Spleen (tissue), 11 donors: Measurements from ENCODE around the gene PSMB1. TPM values are rescaled to one million over a fixed set of nuclear protein-coding genes. Genes with fewer than 3 reads are reported as not detected.

Experiments used
- DNase-seq: peaks from one replicate; pipeline ENCODE4 v3.0.0-alpha.2; 2020
- H3K27ac ChIP-seq, 8 donors: fragments of 200-600 bp; sonication (generic) in 7 of 8; 1 replicate in 4 of 8; 2 replicates in 4 of 8; pipeline versions ENCODE4 v1.5.0 to v1.8.0; 2016 to 2021; ENCODE audit warnings: inconsistent platforms in 4 of 8, mild to moderate bottlenecking in 4 of 8, moderate library complexity in 1 of 8
- H3K27me3 ChIP-seq, 7 donors: fragments of 200-600 bp; sonication (generic) in 6 of 7; replicated peaks in 1 of 7; 1 replicate in 4 of 7; 2 replicates in 3 of 7; pipeline versions ENCODE4 v1.5.0 to v1.8.0; 2016 to 2021; ENCODE audit warnings: inconsistent platforms in 3 of 7, mild to moderate bottlenecking in 1 of 7
- H3K36me3 ChIP-seq, 6 donors: fragments of 200-600 bp; sonication (generic) in 5 of 6; 1 replicate in 4 of 6; 2 replicates in 2 of 6; pipeline versions ENCODE4 v1.5.0 to v1.8.0; 2016 to 2021; ENCODE audit warnings: inconsistent platforms in 2 of 6
- H3K4me1 ChIP-seq, 6 donors: fragments of 200-600 bp; sonication (generic) in 5 of 6; 1 replicate in 3 of 6; 2 replicates in 3 of 6; pipeline versions ENCODE4 v1.5.0 to v1.8.0; 2016 to 2021; ENCODE audit warnings: inconsistent platforms in 3 of 6
- H3K4me3 ChIP-seq, 8 donors: fragments of 200-600 bp; sonication (generic) in 7 of 8; 1 replicate in 4 of 8; 2 replicates in 4 of 8; pipeline versions ENCODE4 v1.5.0 to v1.8.0; 2016 to 2021; ENCODE audit warnings: inconsistent platforms in 4 of 8, mild to moderate bottlenecking in 4 of 8, moderate library complexity in 2 of 8
- H3K9me3 ChIP-seq, 8 donors: fragments of 200-600 bp; sonication (generic) in 7 of 8; 1 replicate in 4 of 8; 2 replicates in 4 of 8; pipeline versions ENCODE4 v1.5.0 to v1.8.0; 2016 to 2021; ENCODE audit warnings: inconsistent platforms in 4 of 8
- CTCF ChIP-seq, 11 experiments: fragments of 200-600 bp in 7 of 11; fragments of 450-650 bp in 4 of 11; sonication (generic) in 4 of 11; IDR thresholded peaks in 8 of 11; conservative IDR thresholded peaks in 3 of 11; 1 replicate in 7 of 11; 2 replicates in 4 of 11; pipeline versions ENCODE4 v1.4.0 to v1.8.0; 2016 to 2021; ENCODE audit warnings: antibody characterized with exemption in 11 of 11, inconsistent platforms in 4 of 11, mild to moderate bottlenecking in 1 of 11
- POLR2A ChIP-seq, 3 donors: fragments of 450-650 bp; IDR thresholded peaks; one replicate each; pipeline ENCODE4 v1.5.1; 2017; ENCODE audit warnings: antibody characterized with exemption in 3 of 3, mild to moderate bottlenecking in 1 of 3
- POLR2AphosphoS5 ChIP-seq, 3 donors: sonication (generic); formaldehyde crosslinking; IDR thresholded peaks; one replicate each; pipeline ENCODE4 v1.5.1; 2017; ENCODE audit warnings: antibody characterized with exemption in 3 of 3
- WGBS, 5 donors: extraction: QIAGEN DNeasy Blood & Tissue Kit in 3 of 5; methylation state at CpG; one replicate each; pipeline versions ENCODE4 v1.1.5 to v1.1.7; 2013 to 2018; 5-methylcytosine and 5-hydroxymethylcytosine counted together
- intact Hi-C: fragments of 100-400 bp; cut with DNase I; formaldehyde crosslinking; loops from one replicate; pipeline ENCODE4 v1.15.0; 2023; ENCODE audit warnings: low total_unique reads
- polyA plus RNA-seq, 3 donors: library from polyadenylated mRNA; stranded (reverse); fragments of 200-250 nt; gene quantifications; one replicate each; pipeline ENCODE4 v1.2.1, GENCODE V29; 2013
- total RNA-seq, 7 donors: library from RNA; depleted of rRNA in 3 of 7; stranded (reverse); fragments of >200 nt in 3 of 7; fragmentation: NEBNext Ultra II Directional in 4 of 7; extraction: Animal tissue kit (Norgen Biotek cat#: 25700) in 4 of 7; gene quantifications; one replicate each; pipeline versions ENCODE4 v1.1.0 to v1.2.1, GENCODE V29; 2016 to 2021
- donor health status: healthy with polysubstance abuse.
- donor health status: DM: no; HTN: no; CAD: no; lungs with moderate emphysema.
- donor health status: DM: no; HTN: no; CAD: no.
- donor health status: Bipolar disorder and iron deficiency.
- donor health status: healthy.
- donor health status: DM: no; HTN: no; CAD: no.
- donor health status: DM: yes; HTN: yes; CAD: no.

PSMB1 gene
- total and polyA plus RNA-seq, 10 donors = 98.8 to 257 (median 131) TPM

- TF ChIP-seq POLR2A (IDR thresholded peaks at IDR 0.05) = no peak
- TF ChIP-seq CTCF (IDR thresholded peaks at IDR 0.05 in 8 of 11, conservative IDR thresholded peaks at IDR 0.05 in 3 of 11) = no peak
- no peak for TF ChIP-seq POLR2AphosphoS5 (IDR thresholded peaks at IDR 0.05)
- Histone ChIP-seq H3K4me3 (no peak overlapping the region), H3K4me1 (peaks cover 0 to 23% (median 5%) of the 10 kb centered on the region in 6 donors), H3K9me3 (no peaks in the 10 kb centered on the region), H3K27me3 (no peaks in the 10 kb centered on the region), H3K27ac (no peak overlapping the region), H3K36me3 (peaks cover 9 to 100% (median 78%) of the 10 kb centered on the region in 6 donors)
- 95 to 98% (median 98%) methylated on average over 7 to 8 of the region's 8 CpGs for WGBS, 5 donors
- intact Hi-C loops = no loop called here
- DNase-seq = no peak
Observed at GRCh38 chr6:170564936-170565530, 11.9 kb upstream of the PSMB1 start.

- intact Hi-C loops = no loop called here
- peaks cover 0 to 50% (median 20%) of the 10 kb centered on the region in 6 donors for H3K4me1 ChIP-seq
- no peak overlapping the region for H3K4me3 ChIP-seq
- TF ChIP-seq POLR2AphosphoS5 (IDR thresholded peaks at IDR 0.05) = no peak
- TF ChIP-seq POLR2A (IDR thresholded peaks at IDR 0.05) = no peak
- no peak for TF ChIP-seq CTCF (IDR thresholded peaks at IDR 0.05 in 8 of 11, conservative IDR thresholded peaks at IDR 0.05 in 3 of 11)
- DNase-seq = no peak
- H3K9me3 ChIP-seq = no peaks in the 10 kb centered on the region
- 95 to 97% (median 97%) methylated on average over 4 of the region's 4 CpGs for WGBS, 5 donors
- no peak overlapping the region for H3K27ac ChIP-seq
- peaks cover 2 to 100% (median 64%) of the 10 kb centered on the region in 6 donors for H3K36me3 ChIP-seq
- H3K27me3 ChIP-seq = no peaks in the 10 kb centered on the region
Observed at GRCh38 chr6:170561555-170561954, 8.4 kb upstream of the PSMB1 start.

GRCh38 chr6:170555305-170555704 is 2.2 kb upstream of the PSMB1 start:
- Histone ChIP-seq H3K4me3 (peak overlapping the region; percentile 85 to 97 (median 94)), H3K27ac (peak overlapping the region in 3 of 8 donors; percentile 95 to 99 (median 96))
- 52 to 74% (median 69%) methylated on average over 3 of the region's 3 CpGs for WGBS, 5 donors

More at GRCh38 chr6:170555305-170555704, 2.2 kb upstream of the PSMB1 start:
- no peak for TF ChIP-seq POLR2AphosphoS5 (IDR thresholded peaks at IDR 0.05)
- TF ChIP-seq CTCF (IDR thresholded peaks at IDR 0.05 in 8 of 11, conservative IDR thresholded peaks at IDR 0.05 in 3 of 11) = no peak
- TF ChIP-seq POLR2A (IDR thresholded peaks at IDR 0.05) = no peak
- no peak for DNase-seq
- Histone ChIP-seq H3K27me3 (no peaks in the 10 kb centered on the region), H3K4me1 (peaks cover 34 to 74% (median 55%) of the 10 kb centered on the region in 6 donors), H3K9me3 (no peaks in the 10 kb centered on the region), H3K36me3 (peaks cover 0 to 46% (median 21%) of the 10 kb centered on the region in 6 donors)
- intact Hi-C loops = no loop called here
